ENCODE data around the gene ZNF385D. TPM values are rescaled to one million over a fixed set of nuclear protein-coding genes. Genes with fewer than 3 reads are reported as not detected.

ZNF385D gene
- total RNA-seq, 1 donor from 2014 or later: under 0.01 TPM

DNA sequence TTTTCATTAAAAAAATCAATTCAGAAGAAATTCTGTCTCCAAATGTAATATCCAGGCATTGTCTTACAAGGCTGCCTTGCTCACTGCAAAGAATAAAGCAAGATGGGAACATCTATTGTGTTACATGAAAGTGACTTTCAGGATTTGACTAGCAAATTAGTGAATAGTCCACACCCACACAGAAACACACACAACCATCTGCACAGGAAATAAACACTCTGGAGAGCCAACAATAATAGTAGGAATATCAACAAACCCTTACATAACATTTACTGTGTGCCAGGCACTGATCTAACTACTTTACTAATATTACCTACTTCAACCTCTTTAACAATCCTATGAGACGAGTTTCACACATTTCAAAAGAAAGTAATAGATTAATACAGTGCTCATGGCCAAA is 28.9 kb upstream of the ZNF385D start:
- DNase-seq (ENCODE audit: low read depth): no peak
- no peak overlapping the region for H3K4me3 ChIP-seq (ENCODE audit: low read depth, low read length)
- no peak for TF ChIP-seq CTCF (conservative IDR thresholded peaks at IDR 0.05; ENCODE audit: low read depth, low read length)

DNA sequence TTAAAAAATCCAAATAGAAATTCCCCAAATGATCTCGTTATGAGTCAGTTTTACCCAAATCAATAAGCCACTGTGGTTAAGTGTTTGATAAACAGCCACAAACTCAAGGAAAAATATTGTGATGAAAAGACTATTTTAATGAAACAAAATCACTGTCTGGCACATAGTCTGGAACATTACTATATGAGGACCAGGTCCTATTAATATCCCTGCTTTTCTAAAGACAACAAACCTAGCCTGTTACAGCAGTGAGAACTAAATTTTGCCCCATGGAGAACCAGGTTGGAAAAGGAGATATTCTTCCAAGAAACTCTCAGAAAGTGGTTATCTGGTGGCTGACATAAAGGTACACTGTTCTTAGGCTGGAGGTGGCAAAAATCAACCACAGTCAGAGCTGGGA is 27.7 kb upstream of the ZNF385D start:
- no peak for TF ChIP-seq CTCF (conservative IDR thresholded peaks at IDR 0.05; ENCODE audit: low read depth, low read length)
- DNase-seq (ENCODE audit: low read depth): no peak
- H3K4me3 ChIP-seq (ENCODE audit: low read depth, low read length): no peak overlapping the region

GRCh38 chr3:21777821-21778220 is 26.8 kb upstream of the ZNF385D start:
- DNase-seq (ENCODE audit: low read depth): no peak
- no peak for TF ChIP-seq CTCF (conservative IDR thresholded peaks at IDR 0.05; ENCODE audit: low read depth, low read length)
- H3K4me3 ChIP-seq (ENCODE audit: low read depth, low read length): no peak overlapping the region

GRCh38 chr3:21766002-21766401 is 15.0 kb upstream of the ZNF385D start:
- no peak for DNase-seq (ENCODE audit: low read depth)
- TF ChIP-seq CTCF (conservative IDR thresholded peaks at IDR 0.05; ENCODE audit: low read depth, low read length): no peak
- no peak overlapping the region for H3K4me3 ChIP-seq (ENCODE audit: low read depth, low read length)

DNA sequence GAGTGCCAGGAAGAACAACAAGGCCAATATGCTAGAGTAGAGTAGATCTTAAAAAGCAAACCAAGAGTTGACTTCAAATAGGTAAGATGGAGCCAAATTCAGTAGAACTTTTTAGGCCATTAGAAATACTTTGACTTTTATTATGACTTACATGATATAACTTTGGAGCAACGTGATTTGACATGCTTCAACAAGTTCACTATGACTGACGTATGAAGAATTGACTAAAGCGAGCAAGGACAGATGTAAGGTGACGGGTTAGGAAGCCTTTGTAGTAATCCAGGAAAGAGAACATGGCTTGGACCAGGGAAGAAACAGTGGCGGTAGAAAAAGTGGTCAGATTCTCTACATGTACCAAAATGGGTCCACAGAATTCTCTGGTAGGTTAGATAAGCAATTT is 4.9 kb upstream of the ZNF385D start:
- TF ChIP-seq CTCF (conservative IDR thresholded peaks at IDR 0.05; ENCODE audit: low read depth, low read length): no peak
- DNase-seq (ENCODE audit: low read depth): no peak
- H3K4me3 ChIP-seq (ENCODE audit: low read depth, low read length): no peak overlapping the region

GRCh38 chr3:21754839-21755238 is 3.8 kb upstream of the ZNF385D start:
- no peak overlapping the region for H3K4me3 ChIP-seq (ENCODE audit: low read depth, low read length)
- no peak for DNase-seq (ENCODE audit: low read depth)
- no peak for TF ChIP-seq CTCF (conservative IDR thresholded peaks at IDR 0.05; ENCODE audit: low read depth, low read length)

DNA sequence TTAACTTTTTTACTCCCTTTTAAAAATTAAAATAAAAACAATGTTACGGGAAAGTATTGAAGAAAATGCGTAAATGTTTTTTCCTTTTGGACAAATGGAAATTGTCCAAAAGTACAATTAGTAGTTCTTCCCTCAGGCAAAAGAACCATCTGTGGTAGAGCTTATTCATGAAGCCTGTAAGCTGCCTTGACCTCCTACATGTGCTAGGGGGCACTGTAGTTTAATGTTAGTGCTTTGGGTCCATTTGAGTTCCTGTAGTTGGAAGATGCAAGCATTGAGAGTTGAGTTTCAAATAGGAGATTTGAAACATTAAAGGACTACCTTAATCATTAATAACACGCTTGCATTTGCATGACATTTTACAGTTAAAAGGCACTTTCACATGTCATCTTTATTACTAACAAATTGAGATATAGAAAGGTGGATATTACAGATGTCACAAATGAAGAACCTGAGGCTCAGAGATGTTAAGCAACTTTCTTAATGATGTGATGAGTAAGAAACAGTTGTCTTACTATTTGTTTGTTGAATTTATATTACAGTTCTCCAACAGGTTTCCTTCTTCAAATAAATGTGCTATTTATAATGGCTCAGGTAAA is 1.8 kb upstream of the ZNF385D start:
- peak; percentile 87 for TF ChIP-seq CTCF (conservative IDR thresholded peaks at IDR 0.05; ENCODE audit: low read depth, low read length)
- DNase-seq (ENCODE audit: low read depth): no peak
- no peak overlapping the region for H3K4me3 ChIP-seq (ENCODE audit: low read depth, low read length)
